Esophagus muscularis mucosa (tissue), 4 donors: ENCODE data around the gene ATG3.

Experiments used
- CTCF ChIP-seq, 3 experiments: fragments of 200-600 bp in 2 of 3; fragments of 450-650 bp in 1 of 3; sonication (generic) in 2 of 3; IDR thresholded peaks; one replicate each; pipeline ENCODE4 v1.5.1; 2017 to 2019; ENCODE audit warnings: antibody characterized with exemption in 3 of 3, mild to moderate bottlenecking in 2 of 3, moderate library complexity in 1 of 3
- EP300 ChIP-seq: sonication (generic); formaldehyde crosslinking; IDR thresholded peaks from one replicate; pipeline ENCODE4 v1.6.1; 2017; ENCODE audit warnings: antibody characterized with exemption
- POLR2A ChIP-seq: fragments of 450-650 bp; IDR thresholded peaks from one replicate; pipeline ENCODE4 v1.6.1; 2017; ENCODE audit warnings: antibody characterized with exemption, moderate library complexity, mild to moderate bottlenecking, low read depth
- POLR2AphosphoS5 ChIP-seq, 2 donors: sonication (generic); formaldehyde crosslinking; IDR thresholded peaks; one replicate each; pipeline ENCODE4 v1.6.1; 2017; ENCODE audit warnings: antibody characterized with exemption in 2 of 2

- TF ChIP-seq CTCF (IDR thresholded peaks at IDR 0.05) (no peak), POLR2AphosphoS5 (IDR thresholded peaks at IDR 0.05) (no peak), EP300 (no peak), POLR2A (no peak)
Observed at GRCh38 chr3:112505907-112506306, 55.9 kb downstream of the ATG3 start.
